ENCODE measurements around the gene GNG12. TPM values are rescaled to one million over a fixed set of nuclear protein-coding genes. Genes with fewer than 3 reads are reported as not detected.

Gene GNG12
- total RNA-seq, 3 donors from 2014 or later: 0.16 to 0.30 (median 0.18) TPM

- no peaks in the 10 kb centered on the region for H3K36me3 Mint-ChIP-seq (ENCODE audit: insufficient read depth)
Observed at GRCh38 chr1:67704351-67704750, 128.9 kb downstream of the GNG12 start.

DNA sequence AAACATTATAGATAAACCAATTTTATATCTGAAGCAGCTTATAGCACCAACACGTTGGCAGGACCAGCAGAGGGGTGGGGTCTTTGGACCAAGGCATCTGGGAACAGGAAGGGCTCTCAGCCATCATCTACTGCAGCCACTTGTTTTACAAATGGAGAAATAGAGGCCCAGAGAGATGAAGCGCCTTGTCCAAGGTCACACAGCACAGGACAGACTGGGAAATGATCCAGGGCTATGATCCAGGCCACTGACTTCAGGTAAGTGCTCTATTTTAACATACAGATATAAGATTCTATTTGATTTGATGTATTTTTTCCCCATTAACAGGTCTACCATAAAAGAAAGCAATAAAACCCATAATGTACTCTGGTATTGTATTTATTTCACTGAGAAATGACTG, 131.4 kb downstream of the GNG12 start:
- H3K27me3 Mint-ChIP-seq (ENCODE audit: low read depth): peaks cover 4% of the 10 kb centered on the region
- ATAC-seq (no peak), DNase-seq (no peak)
- peaks cover 6% of the 10 kb centered on the region for H3K4me1 Mint-ChIP-seq (ENCODE audit: low read depth)
- H3K36me3 Mint-ChIP-seq (ENCODE audit: insufficient read depth): no peaks in the 10 kb centered on the region
- H3K4me3 Mint-ChIP-seq: no peak overlapping the region
- H3K9me3 Mint-ChIP-seq: no peaks in the 10 kb centered on the region

More at GRCh38 chr1:67704351-67704750, 128.9 kb downstream of the GNG12 start:
- no peak for ATAC-seq
- Mint-ChIP-seq H3K27me3 (ENCODE audit: low read depth) (peaks cover 4% of the 10 kb centered on the region), H3K9me3 (no peaks in the 10 kb centered on the region), H3K4me1 (ENCODE audit: low read depth) (peaks cover 6% of the 10 kb centered on the region), H3K4me3 (no peak overlapping the region)
- DNase-seq: no peak

- Mint-ChIP-seq H3K27me3 (ENCODE audit: low read depth) (peaks cover 4% of the 10 kb centered on the region), H3K9me3 (no peaks in the 10 kb centered on the region), H3K4me1 (ENCODE audit: low read depth) (peaks cover 6% of the 10 kb centered on the region), H3K36me3 (ENCODE audit: insufficient read depth) (no peaks in the 10 kb centered on the region), H3K4me3 (no peak overlapping the region)
- peak; percentile 18 for DNase-seq
- peak; percentile 78 to 79 for ATAC-seq
Observed at GRCh38 chr1:67700692-67701410, 132.4 kb downstream of the GNG12 start.

DNA sequence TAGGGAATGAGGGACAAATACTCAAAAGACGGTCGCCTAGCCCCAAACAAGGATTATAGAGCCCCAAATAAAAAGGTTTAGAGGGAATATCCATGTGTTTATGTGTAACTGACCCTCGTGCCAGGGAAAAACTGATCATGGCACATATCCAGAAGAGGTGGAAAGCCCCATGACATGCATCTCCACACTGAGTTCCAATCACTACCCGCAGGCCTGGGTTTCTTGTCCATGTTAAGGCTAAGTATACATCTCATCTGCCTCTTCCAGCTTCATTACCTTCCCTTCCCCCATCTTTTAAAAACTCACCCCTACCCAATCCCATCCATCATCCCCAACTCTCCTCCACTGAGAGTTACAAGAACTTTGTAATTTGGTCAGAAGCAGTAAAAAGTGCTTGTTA, 133.0 kb downstream of the GNG12 start:
- H3K9me3 Mint-ChIP-seq: no peaks in the 10 kb centered on the region
- H3K4me3 Mint-ChIP-seq: no peak overlapping the region
- no peaks in the 10 kb centered on the region for H3K36me3 Mint-ChIP-seq (ENCODE audit: insufficient read depth)
- DNase-seq: no peak
- peaks cover 6% of the 10 kb centered on the region for H3K4me1 Mint-ChIP-seq (ENCODE audit: low read depth)
- peak in 1 of 2 donors; percentile 15 for ATAC-seq
- peaks cover 4% of the 10 kb centered on the region for H3K27me3 Mint-ChIP-seq (ENCODE audit: low read depth)

- DNase-seq (no peak), ATAC-seq (no peak)
- H3K27me3 Mint-ChIP-seq (ENCODE audit: low read depth): peaks cover 1% of the 10 kb centered on the region
- H3K9me3 Mint-ChIP-seq: no peaks in the 10 kb centered on the region
- H3K4me1 Mint-ChIP-seq (ENCODE audit: low read depth): peaks cover 6% of the 10 kb centered on the region
- H3K4me3 Mint-ChIP-seq: no peak overlapping the region
- no peaks in the 10 kb centered on the region for H3K36me3 Mint-ChIP-seq (ENCODE audit: insufficient read depth)
Observed at GRCh38 chr1:67696708-67697107, 136.6 kb downstream of the GNG12 start.

DNA sequence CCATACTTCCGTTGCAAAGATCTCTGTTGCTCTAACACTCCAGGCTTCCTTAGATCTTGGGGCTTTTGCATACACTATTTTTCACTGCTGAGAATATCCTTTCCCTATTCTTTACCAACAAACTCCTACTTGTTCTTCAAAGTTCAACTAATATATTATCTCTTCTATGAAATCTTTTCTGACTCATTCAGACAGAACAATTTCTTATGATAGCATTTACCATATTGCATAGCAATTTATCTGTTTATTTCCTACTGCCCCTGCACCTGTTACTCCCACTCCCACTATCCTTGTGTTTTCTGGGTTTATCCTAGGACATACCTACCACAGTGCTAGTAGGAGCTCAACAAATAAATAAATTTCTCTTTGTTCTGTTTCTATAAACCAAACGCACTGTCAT, 137.3 kb downstream of the GNG12 start:
- DNase-seq (no peak), ATAC-seq (no peak)
- Mint-ChIP-seq H3K4me3 (no peak overlapping the region), H3K27me3 (ENCODE audit: low read depth) (peaks cover 1% of the 10 kb centered on the region), H3K9me3 (no peaks in the 10 kb centered on the region), H3K36me3 (ENCODE audit: insufficient read depth) (no peaks in the 10 kb centered on the region), H3K4me1 (ENCODE audit: low read depth) (peaks cover 5% of the 10 kb centered on the region)

- H3K9me3 Mint-ChIP-seq: no peaks in the 10 kb centered on the region
Observed at GRCh38 chr1:67691712-67692111, 141.6 kb downstream of the GNG12 start.

GRCh38 chr1:67690411-67690810, 142.9 kb downstream of the GNG12 start:
- H3K27me3 Mint-ChIP-seq (ENCODE audit: low read depth): no peaks in the 10 kb centered on the region
- peaks cover 18% of the 10 kb centered on the region for H3K4me1 Mint-ChIP-seq (ENCODE audit: low read depth)
- DNase-seq: no peak
- H3K9me3 Mint-ChIP-seq: no peaks in the 10 kb centered on the region
- no peak overlapping the region for H3K4me3 Mint-ChIP-seq
- ATAC-seq: no peak
- peaks cover 25% of the 10 kb centered on the region for H3K36me3 Mint-ChIP-seq (ENCODE audit: insufficient read depth)

More at GRCh38 chr1:67691712-67692111, 141.6 kb downstream of the GNG12 start:
- DNase-seq (no peak), ATAC-seq (no peak)
- peaks cover 22% of the 10 kb centered on the region for H3K36me3 Mint-ChIP-seq (ENCODE audit: insufficient read depth)
- no peaks in the 10 kb centered on the region for H3K27me3 Mint-ChIP-seq (ENCODE audit: low read depth)
- H3K4me1 Mint-ChIP-seq (ENCODE audit: low read depth): peaks cover 16% of the 10 kb centered on the region
- no peak overlapping the region for H3K4me3 Mint-ChIP-seq

- Mint-ChIP-seq H3K27me3 (ENCODE audit: low read depth) (no peaks in the 10 kb centered on the region), H3K4me1 (ENCODE audit: low read depth) (peaks cover 19% of the 10 kb centered on the region), H3K9me3 (no peaks in the 10 kb centered on the region), H3K36me3 (ENCODE audit: insufficient read depth) (peaks cover 25% of the 10 kb centered on the region), H3K4me3 (no peak overlapping the region)
- ATAC-seq (no peak), DNase-seq (no peak)
Observed at GRCh38 chr1:67690018-67690363, 143.3 kb downstream of the GNG12 start.

- peaks cover 23% of the 10 kb centered on the region for H3K4me1 Mint-ChIP-seq (ENCODE audit: low read depth)
- ATAC-seq: no peak
Observed at GRCh38 chr1:67689267-67690017, 143.8 kb downstream of the GNG12 start.

DNA sequence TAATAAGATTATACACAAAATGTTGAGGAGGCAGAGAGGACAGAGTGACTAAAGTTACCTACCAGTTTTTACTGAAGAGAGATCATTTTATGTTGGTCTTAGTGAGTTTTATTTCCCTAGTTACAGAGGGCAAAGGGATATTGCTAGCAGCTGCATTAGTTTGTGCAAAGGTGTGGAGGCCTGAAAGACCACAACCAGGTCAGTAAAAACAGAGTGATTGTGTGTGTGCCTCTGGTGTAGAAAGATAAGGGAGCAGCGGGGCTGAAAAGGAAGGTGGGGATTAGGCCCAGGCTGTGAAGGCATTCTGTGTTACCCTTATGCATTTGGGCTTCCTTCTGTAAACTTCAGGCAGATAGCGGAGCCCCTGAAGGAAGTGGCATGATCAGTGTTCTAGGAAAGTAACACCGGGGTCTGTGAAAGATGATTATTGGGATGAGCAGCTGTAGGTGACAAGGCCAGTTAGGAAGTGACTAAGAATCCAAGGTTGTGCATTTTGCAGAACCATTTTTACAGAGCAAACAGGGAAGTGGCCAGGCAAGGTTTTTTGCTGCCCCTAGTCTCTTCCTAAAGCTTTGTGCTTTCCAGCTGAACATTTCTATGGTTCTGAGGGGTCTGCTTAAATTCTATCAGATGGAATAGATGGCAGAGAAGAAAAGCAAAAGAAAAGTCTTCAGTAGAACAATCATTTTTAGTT, 144.6 kb downstream of the GNG12 start:
- DNase-seq: no peak
- H3K36me3 Mint-ChIP-seq (ENCODE audit: insufficient read depth): peaks cover 25% of the 10 kb centered on the region
- H3K27me3 Mint-ChIP-seq (ENCODE audit: low read depth): no peaks in the 10 kb centered on the region
- no peak for ATAC-seq
- H3K9me3 Mint-ChIP-seq: no peaks in the 10 kb centered on the region
- peaks cover 31% of the 10 kb centered on the region for H3K4me1 Mint-ChIP-seq (ENCODE audit: low read depth)
- peak overlapping the region; percentile 63 for H3K4me3 Mint-ChIP-seq

More at GRCh38 chr1:67689267-67690017, 143.8 kb downstream of the GNG12 start:
- Mint-ChIP-seq H3K9me3 (no peaks in the 10 kb centered on the region), H3K4me3 (peak overlapping the region; percentile 63), H3K27me3 (ENCODE audit: low read depth) (no peaks in the 10 kb centered on the region), H3K36me3 (ENCODE audit: insufficient read depth) (peaks cover 25% of the 10 kb centered on the region)
- DNase-seq: no peak

DNA sequence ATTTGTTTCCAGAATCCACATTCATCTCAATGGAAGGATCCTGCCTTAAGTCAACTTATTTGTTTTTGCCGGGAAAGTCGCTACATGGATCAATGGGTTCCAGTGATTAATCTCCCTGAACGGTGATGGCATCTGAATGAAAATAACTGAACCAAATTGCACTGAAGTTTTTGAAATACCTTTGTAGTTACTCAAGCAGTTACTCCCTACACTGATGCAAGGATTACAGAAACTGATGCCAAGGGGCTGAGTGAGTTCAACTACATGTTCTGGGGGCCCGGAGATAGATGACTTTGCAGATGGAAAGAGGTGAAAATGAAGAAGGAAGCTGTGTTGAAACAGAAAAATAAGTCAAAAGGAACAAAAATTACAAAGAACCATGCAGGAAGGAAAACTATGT, 145.6 kb downstream of the GNG12 start:
- DNase-seq (no peak), ATAC-seq (no peak)
- peak overlapping the region; percentile 96 for H3K4me3 Mint-ChIP-seq
- H3K27me3 Mint-ChIP-seq (ENCODE audit: low read depth): no peaks in the 10 kb centered on the region
- no peaks in the 10 kb centered on the region for H3K9me3 Mint-ChIP-seq
- H3K36me3 Mint-ChIP-seq (ENCODE audit: insufficient read depth): peaks cover 25% of the 10 kb centered on the region
- H3K4me1 Mint-ChIP-seq (ENCODE audit: low read depth): peaks cover 40% of the 10 kb centered on the region

- Mint-ChIP-seq H3K9me3 (no peaks in the 10 kb centered on the region), H3K4me3 (peak overlapping the region; percentile 96), H3K4me1 (ENCODE audit: low read depth) (peaks cover 42% of the 10 kb centered on the region), H3K36me3 (ENCODE audit: insufficient read depth) (peaks cover 25% of the 10 kb centered on the region), H3K27me3 (ENCODE audit: low read depth) (no peaks in the 10 kb centered on the region)
- ATAC-seq (no peak), DNase-seq (no peak)
Observed at GRCh38 chr1:67687198-67687545, 146.1 kb downstream of the GNG12 start.

DNA sequence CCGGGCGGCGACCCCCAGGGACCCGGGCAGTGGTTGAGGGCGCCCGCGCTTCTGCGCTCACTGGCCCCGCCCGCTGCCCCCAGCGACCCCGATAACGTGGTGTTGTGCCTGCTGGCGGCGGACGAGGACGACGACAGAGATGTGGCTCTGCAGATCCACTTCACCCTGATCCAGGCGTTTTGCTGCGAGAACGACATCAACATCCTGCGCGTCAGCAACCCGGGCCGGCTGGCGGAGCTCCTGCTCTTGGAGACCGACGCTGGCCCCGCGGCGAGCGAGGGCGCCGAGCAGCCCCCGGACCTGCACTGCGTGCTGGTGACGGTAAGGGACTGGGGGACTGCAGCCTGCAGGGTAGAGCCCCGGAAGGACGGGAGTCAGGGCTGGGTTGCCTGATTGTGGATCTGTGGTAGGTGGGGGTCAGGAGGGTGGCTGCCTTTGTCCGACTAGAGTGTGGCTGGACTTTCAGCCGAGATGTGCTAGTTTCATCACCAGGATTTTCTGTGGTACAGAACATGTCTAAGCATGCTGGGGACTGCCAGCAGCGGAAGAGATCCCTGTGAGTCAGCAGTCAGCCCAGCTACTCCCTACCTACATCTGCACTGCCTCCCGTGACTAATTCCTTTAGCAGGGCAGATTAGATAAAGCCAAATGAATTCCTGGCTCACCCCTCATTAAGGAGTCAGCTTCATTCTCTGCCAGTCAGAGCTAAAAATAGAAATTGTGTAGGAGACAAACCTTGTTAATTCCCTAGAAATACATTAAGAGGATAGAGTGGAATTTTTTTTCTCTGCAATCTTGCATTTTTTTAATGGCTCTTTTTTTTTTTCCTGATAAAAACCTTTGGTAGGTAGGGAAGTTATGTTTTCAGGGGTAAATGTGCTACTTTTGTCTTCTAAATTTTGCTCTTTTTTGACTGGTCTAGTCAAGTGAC, 146.7 kb downstream of the GNG12 start:
- peak; percentile 48 for DNase-seq
- Mint-ChIP-seq H3K4me3 (peak overlapping the region; percentile 96), H3K4me1 (ENCODE audit: low read depth) (peaks cover 45% of the 10 kb centered on the region), H3K9me3 (no peaks in the 10 kb centered on the region), H3K27me3 (ENCODE audit: low read depth) (no peaks in the 10 kb centered on the region), H3K36me3 (ENCODE audit: insufficient read depth) (peaks cover 25% of the 10 kb centered on the region)
- peak; percentile 10 to 29 for ATAC-seq
